GM10847 (cell line): Measurements from ENCODE around the gene SPAG6.

Source experiments
- POLR2A ChIP-seq: IDR thresholded peaks from 2 replicates; pipeline ENCODE4 v1.6.1; 2011; ENCODE audit not compliant: insufficient read length; ENCODE audit errors: extremely low read depth

SPAG6 gene

DNA sequence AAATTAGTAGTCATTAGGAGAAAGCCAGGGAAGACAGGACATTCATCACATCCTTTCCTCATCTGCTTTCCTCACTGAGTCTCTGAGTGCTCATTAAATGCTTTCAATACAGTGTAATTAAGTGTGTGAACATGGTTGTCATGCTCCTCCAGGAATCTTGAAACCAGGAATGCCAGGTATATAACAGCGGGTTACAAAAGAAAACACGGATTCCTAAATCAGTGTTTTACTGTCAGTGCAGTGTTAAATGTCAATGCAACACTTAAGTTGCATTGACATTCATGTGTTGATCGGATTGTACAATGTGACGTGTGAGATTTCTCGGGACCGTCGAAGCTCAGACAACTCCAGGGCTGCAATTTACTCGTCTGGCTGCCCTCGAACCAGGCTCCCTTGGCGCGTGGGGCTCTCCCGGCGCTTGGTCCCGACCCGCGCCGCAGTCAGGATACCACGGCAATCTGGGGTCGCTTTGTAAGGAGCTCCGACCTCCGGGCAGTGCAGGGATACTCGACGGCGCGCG lies 455 bp upstream of the SPAG6 start:
- no peak for TF ChIP-seq POLR2A

DNA sequence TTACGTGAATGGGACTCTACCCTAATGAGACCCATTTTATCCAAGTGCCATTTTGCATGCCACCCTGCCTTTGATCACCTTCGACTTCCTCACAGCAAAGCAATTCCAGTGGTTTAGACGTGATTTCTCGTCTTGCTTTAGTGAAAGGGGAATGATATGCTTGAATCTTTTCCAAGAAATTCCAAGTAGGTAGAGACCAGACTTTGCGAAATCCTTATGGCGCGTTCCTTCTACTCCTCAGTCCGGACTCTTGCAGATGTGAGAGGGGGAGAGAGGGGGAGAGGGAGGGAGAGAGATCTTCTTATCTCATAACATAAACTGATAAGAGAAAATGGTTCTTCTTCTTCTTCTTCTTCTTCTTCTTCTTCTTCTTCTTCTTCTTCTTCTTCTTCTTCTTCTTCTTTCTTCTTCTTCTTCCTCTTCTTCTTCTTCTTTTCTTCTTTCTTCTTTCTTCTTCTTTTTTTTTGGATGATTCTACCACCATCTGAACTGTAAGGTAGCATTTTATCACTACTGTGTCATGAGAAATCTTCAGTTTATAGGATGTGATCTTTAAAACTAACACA lies 883 bp downstream of the SPAG6 start:
- TF ChIP-seq POLR2A = no peak

DNA sequence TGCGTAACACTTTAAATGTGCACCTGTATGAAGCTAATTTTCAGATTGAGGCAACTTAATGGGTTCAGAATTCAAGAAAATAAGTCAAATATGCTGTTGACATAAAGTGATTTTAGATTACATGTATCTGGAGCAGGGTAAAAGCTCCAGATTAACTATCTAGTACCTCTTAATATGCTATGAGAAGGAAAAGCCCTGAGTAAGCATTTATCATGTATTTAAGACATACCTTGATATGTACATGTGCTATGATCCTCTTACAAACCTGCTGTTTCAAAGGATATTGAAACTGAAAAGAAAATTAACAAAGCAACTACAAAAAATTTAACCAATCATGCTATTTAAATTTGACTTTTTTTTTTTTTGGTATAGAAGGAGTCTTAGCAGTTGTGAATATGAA lies 4.5 kb downstream of the SPAG6 start:
- TF ChIP-seq POLR2A = no peak

DNA sequence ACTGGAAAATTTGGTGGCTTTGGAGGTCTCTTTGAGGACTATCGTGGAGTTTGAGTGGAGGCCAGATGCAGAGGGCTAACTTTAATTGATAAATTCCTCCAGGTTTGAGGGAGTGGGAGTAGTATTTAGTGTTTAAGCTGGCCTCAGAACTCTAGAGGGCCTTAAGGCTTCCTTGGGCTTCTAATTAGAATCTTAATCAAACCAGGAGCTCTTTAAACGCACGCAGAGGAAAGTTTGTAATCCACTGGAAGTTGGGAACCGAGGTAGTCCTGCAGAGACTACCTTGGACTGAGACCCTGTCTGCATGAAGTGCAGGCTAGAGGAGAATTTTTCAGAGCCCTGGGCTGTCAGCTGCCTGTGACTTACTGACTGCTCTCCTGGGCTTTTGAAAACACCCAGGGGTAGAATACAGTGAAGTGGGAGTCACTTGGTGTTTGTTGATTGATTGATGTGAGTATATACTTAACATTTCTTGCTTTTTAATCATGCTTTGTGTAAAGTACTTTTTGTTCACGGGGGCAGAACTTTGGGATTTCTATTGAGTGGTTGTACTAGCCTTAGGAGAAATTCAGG lies 5.9 kb downstream of the SPAG6 start:
- TF ChIP-seq POLR2A = no peak

DNA sequence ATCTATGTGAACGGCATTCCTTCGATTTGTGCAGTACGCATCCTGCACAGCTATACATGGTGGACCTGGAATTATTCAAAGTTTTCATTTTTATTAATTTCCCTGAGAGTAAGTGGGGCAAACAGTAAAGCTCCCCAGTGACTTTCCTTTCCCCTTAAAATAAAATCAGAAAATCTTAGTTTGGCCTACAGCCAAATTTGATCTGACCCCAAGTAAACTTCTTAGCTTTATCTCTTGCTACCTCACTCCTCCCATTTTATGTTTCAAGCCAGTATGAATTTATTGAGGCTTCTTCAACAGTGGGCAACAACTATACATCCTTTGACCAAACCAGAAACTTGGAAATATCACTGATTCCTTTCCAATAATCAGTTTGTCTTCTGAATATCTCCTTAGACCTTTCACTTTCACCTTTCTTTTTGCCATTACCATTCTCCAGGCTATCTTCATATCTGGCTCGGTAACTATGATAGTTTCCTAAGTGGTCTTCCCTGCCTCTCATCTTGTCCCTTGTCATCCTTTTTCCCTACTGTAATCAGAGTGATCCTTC lies 11.1 kb downstream of the SPAG6 start:
- no peak for TF ChIP-seq POLR2A

DNA sequence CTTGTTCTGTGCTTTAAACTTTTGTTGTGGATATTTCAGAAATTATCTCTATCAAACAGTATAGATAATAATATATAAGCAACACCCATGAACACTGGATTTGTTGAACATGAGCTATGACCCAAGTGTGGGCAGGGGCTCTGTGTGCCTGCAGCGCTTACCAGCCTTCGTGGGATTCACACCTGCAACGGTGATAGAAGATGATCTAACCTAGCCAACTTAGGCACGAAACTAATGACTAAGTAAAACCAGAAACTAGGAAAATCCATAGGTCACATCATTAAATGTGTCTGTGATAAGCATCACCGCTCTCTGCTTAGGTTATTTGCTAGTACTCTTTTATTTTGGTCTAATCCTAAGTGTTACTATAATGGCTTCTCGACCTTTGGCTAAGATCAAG lies 18.0 kb downstream of the SPAG6 start:
- no peak for TF ChIP-seq POLR2A

DNA sequence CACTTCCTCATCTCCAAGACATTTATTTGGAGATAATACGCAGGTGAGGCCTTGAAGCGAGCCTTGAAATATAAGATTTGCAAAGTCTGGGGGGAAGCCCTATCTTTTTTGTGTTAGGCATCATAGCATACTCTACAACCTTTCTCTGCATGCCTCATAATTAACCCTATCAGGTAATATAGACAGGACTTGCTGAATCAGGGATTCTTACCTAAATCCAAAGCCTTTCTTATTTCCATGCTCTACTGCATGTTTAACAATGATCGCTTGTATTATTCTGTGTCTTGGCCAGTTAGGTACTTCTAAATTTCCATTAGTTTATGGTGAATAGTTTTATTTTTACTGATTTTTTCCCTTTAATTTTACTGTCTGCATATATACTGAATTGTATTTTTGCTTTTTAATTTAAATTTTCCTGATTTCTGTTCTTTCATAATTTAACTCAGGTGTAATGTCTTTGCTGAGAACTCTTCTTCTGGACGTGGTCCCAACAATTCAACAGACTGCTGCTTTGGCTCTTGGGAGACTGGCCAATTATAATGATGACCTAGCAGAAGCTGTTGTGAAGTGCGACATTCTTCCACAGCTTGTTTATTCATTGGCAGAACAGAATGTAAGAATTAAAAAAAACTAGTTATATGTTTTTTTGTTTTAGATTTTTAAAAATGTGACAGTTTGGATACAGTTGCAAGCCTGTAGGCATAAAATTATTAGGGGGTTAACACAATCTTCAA lies 19.3 kb downstream of the SPAG6 start:
- TF ChIP-seq POLR2A = no peak

DNA sequence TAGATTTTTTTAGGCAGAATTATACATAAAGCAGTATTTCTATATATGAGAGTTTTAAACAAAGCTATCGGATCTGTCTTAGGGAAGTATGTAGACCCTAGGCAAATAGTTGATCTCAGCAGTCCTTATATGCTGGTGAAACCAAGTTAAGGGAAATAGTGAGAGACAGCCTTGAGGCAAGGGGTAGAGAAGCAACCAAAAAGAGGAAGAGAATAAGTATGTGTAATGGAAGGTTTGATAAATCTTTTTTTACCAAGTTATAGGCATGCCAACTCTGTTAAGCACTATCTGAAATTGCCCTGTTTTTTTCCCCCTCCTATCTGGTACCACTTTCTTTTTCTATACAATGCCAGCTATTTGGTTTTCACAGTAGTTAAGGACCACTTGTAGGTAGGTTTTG lies 19.9 kb downstream of the SPAG6 start:
- TF ChIP-seq POLR2A = no peak

DNA sequence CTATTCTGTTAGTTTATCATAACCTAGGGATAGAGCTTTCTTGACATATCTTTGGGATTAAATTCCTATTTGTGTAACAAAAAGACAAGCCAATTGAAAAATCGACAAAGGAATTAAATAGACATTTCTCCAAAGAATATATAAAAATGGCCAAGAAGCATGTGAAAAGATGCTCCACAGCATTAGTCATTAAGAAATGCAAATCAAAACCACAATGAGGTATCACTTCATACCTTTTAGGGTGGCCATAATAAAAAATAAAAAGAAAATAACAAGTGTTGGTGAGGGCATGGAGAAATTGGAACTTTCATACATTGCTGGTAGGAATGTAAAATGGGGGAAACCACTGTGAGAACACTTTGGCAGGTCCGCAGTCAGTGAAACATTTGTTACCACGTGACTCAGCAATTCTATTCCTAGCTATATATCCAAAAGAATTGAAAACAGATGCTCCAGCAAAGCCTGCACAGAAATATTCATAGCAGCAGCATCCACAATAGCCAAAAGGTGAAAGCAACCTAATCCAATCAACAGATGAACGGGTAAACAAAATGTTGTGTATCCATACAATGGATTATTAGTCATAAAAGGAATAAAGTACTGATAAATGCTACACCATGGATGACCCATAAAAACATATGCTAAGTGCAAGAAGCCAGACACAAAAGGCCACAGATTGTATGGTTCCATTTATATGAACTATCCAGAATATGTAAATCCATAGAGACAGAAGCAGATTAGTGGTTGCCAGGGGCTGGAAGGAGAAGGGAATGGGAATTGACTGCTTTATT lies 20.5 kb downstream of the SPAG6 start:
- TF ChIP-seq POLR2A = no peak

DNA sequence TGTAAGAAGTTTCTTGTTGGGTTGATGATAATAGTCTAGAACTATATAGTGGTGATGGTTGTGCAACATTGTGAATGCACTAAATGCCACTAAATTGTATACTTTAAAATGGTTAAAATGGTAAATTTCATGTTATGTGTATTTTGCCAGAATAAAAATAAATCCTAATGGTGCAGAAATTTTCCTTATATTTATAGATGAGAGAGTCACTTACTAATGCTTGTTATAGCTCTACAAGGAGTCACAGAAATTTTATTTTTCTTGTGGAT lies 21.1 kb downstream of the SPAG6 start:
- TF ChIP-seq POLR2A = no peak

DNA sequence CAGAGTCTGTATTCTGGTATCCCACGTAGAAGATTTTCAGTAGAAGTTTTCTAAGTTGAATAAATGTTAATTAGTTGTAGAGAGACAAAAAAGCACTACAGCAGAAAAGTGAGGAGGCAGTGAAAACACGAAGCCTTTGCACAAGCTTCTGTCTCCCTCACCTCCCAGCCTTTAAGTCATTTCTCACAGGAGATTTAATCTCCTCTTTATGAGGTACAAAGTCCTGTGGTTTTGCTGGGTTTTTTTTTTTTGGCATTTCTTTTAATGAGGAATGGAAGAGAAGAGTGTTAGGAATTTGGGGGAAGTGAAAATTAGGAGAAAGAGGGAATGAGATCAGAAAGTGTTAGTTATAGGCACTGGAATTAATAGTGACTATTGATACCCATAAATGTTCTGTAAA lies 21.5 kb downstream of the SPAG6 start:
- no peak for TF ChIP-seq POLR2A

DNA sequence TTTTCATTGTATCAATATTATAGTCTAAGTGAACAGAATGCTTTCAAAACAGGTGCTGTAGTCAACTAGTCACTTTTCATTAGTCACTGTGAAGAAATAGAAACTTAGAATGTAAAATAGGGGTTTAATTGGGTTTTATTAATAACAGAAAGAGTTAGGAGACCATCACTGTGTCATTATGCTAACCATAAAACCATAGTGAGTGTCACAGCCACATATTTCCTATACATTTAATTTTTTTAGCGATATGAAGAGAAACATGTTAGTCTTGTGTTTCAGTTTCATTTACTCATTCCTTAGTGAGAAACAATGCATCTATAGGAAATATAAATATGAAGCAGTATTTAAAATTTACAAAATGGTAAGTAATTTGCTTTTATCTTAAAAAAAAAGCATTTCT lies 22.2 kb downstream of the SPAG6 start:
- no peak for TF ChIP-seq POLR2A

DNA sequence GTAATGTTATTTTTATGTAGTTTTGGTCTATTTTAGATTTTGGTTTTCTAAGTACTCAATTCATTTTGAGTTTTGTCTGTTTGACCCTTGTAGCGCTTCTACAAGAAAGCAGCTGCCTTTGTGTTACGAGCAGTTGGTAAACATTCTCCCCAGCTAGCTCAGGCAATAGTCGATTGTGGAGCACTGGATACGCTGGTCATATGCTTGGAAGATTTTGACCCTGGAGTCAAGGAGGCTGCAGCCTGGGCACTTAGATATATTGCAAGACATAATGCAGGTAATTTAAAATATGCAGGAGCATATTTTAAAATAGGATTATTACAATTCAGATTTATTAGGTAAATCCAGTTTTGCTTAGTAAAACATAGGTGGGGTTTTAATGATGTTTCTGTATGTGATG lies 23.1 kb downstream of the SPAG6 start:
- no peak for TF ChIP-seq POLR2A

DNA sequence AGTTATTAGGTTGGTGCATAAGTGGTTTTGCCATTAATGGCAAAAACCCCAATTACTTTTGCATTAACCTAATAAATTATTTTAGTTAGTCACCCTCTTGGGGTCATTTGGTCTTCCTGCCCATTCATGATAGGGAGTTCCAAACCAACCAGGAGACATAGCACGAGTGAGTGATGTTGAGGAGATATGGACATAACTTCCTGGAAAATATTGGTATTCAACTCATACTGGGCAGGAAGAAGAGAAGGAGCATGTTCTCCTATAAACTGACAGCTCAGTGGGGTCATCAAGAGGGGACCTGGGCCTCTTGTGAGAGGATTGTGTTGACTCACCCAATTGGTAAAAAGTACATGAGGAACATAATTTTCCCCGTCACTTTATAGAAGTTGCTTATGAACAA lies 23.7 kb downstream of the SPAG6 start:
- no peak for TF ChIP-seq POLR2A

DNA sequence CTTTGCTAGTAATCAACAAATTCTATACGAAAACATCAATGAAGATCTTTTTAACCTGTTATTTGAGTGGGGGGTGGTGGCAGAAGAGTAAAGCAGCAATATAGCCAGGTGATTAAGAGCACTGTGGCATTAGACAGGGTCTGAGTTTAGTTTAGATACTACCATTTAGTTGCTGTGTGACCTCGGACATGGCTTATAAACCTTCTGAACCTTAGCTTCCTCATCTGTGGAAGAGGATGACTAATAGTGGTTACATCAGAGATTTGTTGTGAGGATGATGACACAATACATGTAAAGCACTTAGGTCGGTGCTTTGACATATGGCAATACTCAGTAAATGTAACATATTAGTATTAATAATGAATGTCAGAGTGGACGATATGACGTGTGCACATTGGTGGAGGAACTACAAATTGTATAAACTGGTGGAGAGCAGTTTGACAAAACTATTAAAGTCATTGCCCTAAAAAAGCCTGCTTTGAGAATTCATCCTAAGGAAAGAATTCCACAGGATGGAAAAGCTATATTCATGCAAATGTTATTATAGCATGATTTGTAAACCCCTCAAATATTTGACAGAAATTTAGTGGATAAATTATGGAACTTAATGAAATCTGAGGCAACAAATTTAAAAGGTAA lies 24.3 kb downstream of the SPAG6 start:
- TF ChIP-seq POLR2A = no peak
